Mesendoderm (in vitro differentiated cells): ENCODE data around the gene NEUROD2.

ENCODE experiments used
- DNase-seq: peaks from one replicate; pipeline ENCODE4 v3.0.0; 2013
- H2AK5ac ChIP-seq: 2 replicates; pipeline ENCODE4 v1.6.1; 2013; ENCODE audit warnings: low read length, inconsistent platforms
- H2BK120ac ChIP-seq: 2 replicates; pipeline ENCODE4 v1.6.1; 2013; ENCODE audit warnings: low read depth, mild to moderate bottlenecking, low read length, moderate library complexity, mixed read lengths
- H2BK15ac ChIP-seq: replicated peaks from 2 replicates; pipeline ENCODE4 v1.6.1; 2013; ENCODE audit warnings: low read depth, mild to moderate bottlenecking, moderate library complexity
- H2BK5ac ChIP-seq: 2 replicates; pipeline ENCODE4 v1.6.1; 2013; ENCODE audit warnings: low read length, inconsistent platforms
- H3K18ac ChIP-seq: 2 replicates; pipeline ENCODE4 v1.6.1; 2013; ENCODE audit warnings: mild to moderate bottlenecking, low read length, mixed read lengths
- H3K23ac ChIP-seq: one replicate; pipeline ENCODE4 v1.6.1; 2013; ENCODE audit warnings: low read length
- H3K27ac ChIP-seq: 2 replicates; pipeline ENCODE4 v1.5.1; 2013; ENCODE audit warnings: low read depth, mild to moderate bottlenecking, inconsistent platforms, low read length, moderate library complexity
- H3K27me3 ChIP-seq: 2 replicates; pipeline ENCODE4 v1.6.1; 2013; ENCODE audit warnings: low read length, control low read depth, mild to moderate bottlenecking, inconsistent platforms; ENCODE audit not compliant: insufficient read depth, poor library complexity
- H3K36me3 ChIP-seq: 2 replicates; pipeline ENCODE4 v1.6.1; 2013; ENCODE audit warnings: low read length, inconsistent platforms; ENCODE audit not compliant: control insufficient read depth, insufficient read depth
- H3K4ac ChIP-seq: one replicate; pipeline ENCODE4 v1.6.1; 2013; ENCODE audit warnings: low read depth, mild to moderate bottlenecking, low read length, moderate library complexity
- H3K4me1 ChIP-seq: 2 replicates; pipeline ENCODE4 v1.6.1; 2013; ENCODE audit warnings: low read depth, low read length, inconsistent platforms; ENCODE audit not compliant: control insufficient read depth
- H3K4me2 ChIP-seq: 2 replicates; pipeline ENCODE4 v1.6.1; 2013; ENCODE audit warnings: low read length
- H3K4me3 ChIP-seq: 2 replicates; pipeline ENCODE4 v1.5.1; 2013; ENCODE audit warnings: mild to moderate bottlenecking, low read length
- H3K56ac ChIP-seq: one replicate; pipeline ENCODE4 v1.6.1; 2013; ENCODE audit warnings: low read length
- H3K79me1 ChIP-seq: 2 replicates; pipeline ENCODE4 v1.6.1; 2013; ENCODE audit warnings: low read length, inconsistent platforms
- H3K79me2 ChIP-seq: 2 replicates; pipeline ENCODE4 v1.6.1; 2013; ENCODE audit warnings: mild to moderate bottlenecking, low read length; ENCODE audit not compliant: control insufficient read depth, insufficient read depth
- H3K9ac ChIP-seq: 2 replicates; pipeline ENCODE4 v1.6.1; 2013; ENCODE audit warnings: low read length, inconsistent platforms
- H4K5ac ChIP-seq: one replicate; pipeline ENCODE4 v1.6.1; 2013; ENCODE audit warnings: low read length
- H4K8ac ChIP-seq: one replicate; pipeline ENCODE4 v1.6.1; 2013; ENCODE audit warnings: low read depth, mild to moderate bottlenecking, control low read depth, low read length, moderate library complexity
- WGBS: extraction: QIAGEN DNeasy Blood & Tissue Kit; methylation state at CpG from one replicate; pipeline ENCODE4 v1.1.7; 2013; ENCODE audit warnings: low lambda C conversion rate, missing lambda C conversion rate; ENCODE audit not compliant: insufficient coverage; ENCODE audit errors: extremely low coverage; 5-methylcytosine and 5-hydroxymethylcytosine counted together

NEUROD2 gene

GRCh38 chr17:39642291-39643074 is 34.8 kb upstream of the NEUROD2 start:
- H4K8ac ChIP-seq = no peak overlapping the region
- H3K4ac ChIP-seq = no peak overlapping the region
- H3K27me3 ChIP-seq = no peaks in the 10 kb centered on the region
- no peak overlapping the region for H3K18ac ChIP-seq
- no peak overlapping the region for H2BK5ac ChIP-seq
- no peak overlapping the region for H2AK5ac ChIP-seq
- WGBS = no CpG with 5 or more reads among the region's 9 CpGs
- no peak overlapping the region for H3K4me3 ChIP-seq
- peaks cover 13% of the 10 kb centered on the region for H3K4me1 ChIP-seq
- no peak overlapping the region for H3K56ac ChIP-seq
- no peak overlapping the region for H2BK120ac ChIP-seq
- no peak overlapping the region for H3K27ac ChIP-seq
- no peak for DNase-seq
- no peak overlapping the region for H3K4me2 ChIP-seq
- peaks cover 13% of the 10 kb centered on the region for H3K79me2 ChIP-seq
- no peak overlapping the region for H2BK15ac ChIP-seq
- H3K79me1 ChIP-seq = peaks cover 40% of the 10 kb centered on the region
- no peak overlapping the region for H3K23ac ChIP-seq
- H3K36me3 ChIP-seq = no peaks in the 10 kb centered on the region
- no peak overlapping the region for H4K5ac ChIP-seq
- H3K9ac ChIP-seq = no peak overlapping the region

DNA sequence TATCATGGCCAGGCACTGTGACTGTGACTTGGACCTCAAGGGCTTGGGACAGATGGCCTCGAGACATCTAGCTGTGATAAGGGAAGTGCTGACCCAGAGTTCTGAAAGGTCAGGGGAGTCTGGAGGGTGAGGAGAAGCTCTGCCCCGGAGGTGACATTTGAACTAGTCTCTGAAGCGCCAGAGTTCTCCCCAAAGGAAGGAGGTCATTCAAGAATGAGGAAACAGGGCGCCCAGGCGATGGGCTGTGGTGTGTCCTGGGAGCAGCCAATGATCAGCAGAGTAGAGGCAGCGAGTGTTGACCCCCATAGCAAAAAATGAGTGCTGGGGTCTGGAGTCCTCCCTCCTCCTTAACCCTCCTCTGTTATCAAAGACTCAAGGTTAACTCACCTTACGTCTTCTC is 34.2 kb upstream of the NEUROD2 start:
- Histone ChIP-seq H3K4me2 (no peak overlapping the region), H3K23ac (no peak overlapping the region), H3K79me2 (peaks cover 13% of the 10 kb centered on the region), H2BK15ac (no peak overlapping the region), H3K27me3 (no peaks in the 10 kb centered on the region), H3K4ac (no peak overlapping the region), H3K56ac (no peak overlapping the region), H3K27ac (no peak overlapping the region), H3K9ac (no peak overlapping the region), H3K36me3 (no peaks in the 10 kb centered on the region), H3K79me1 (peaks cover 38% of the 10 kb centered on the region), H2BK5ac (no peak overlapping the region), H2AK5ac (no peak overlapping the region), H3K4me1 (peaks cover 13% of the 10 kb centered on the region), H3K4me3 (no peak overlapping the region), H2BK120ac (no peak overlapping the region), H3K18ac (no peak overlapping the region), H4K8ac (no peak overlapping the region), H4K5ac (no peak overlapping the region)
- no CpG with 5 or more reads among the region's 7 CpGs for WGBS
- no peak for DNase-seq

GRCh38 chr17:39641097-39641496 is 33.4 kb upstream of the NEUROD2 start:
- peaks cover 38% of the 10 kb centered on the region for H3K79me1 ChIP-seq
- H2BK15ac ChIP-seq = no peak overlapping the region
- peaks cover 16% of the 10 kb centered on the region for H3K4me1 ChIP-seq
- H3K4ac ChIP-seq = no peak overlapping the region
- no peaks in the 10 kb centered on the region for H3K36me3 ChIP-seq
- no peak overlapping the region for H2AK5ac ChIP-seq
- no peaks in the 10 kb centered on the region for H3K27me3 ChIP-seq
- no peak overlapping the region for H3K18ac ChIP-seq
- no peak for DNase-seq
- H2BK120ac ChIP-seq = no peak overlapping the region
- H3K4me2 ChIP-seq = no peak overlapping the region
- no CpG with 5 or more reads among the region's 4 CpGs for WGBS
- H3K9ac ChIP-seq = no peak overlapping the region
- no peak overlapping the region for H3K56ac ChIP-seq
- H4K5ac ChIP-seq = no peak overlapping the region
- no peak overlapping the region for H4K8ac ChIP-seq
- H2BK5ac ChIP-seq = no peak overlapping the region
- no peak overlapping the region for H3K4me3 ChIP-seq
- H3K27ac ChIP-seq = no peak overlapping the region
- no peak overlapping the region for H3K23ac ChIP-seq
- peaks cover 13% of the 10 kb centered on the region for H3K79me2 ChIP-seq

- Histone ChIP-seq H3K4ac (no peak overlapping the region), H3K79me1 (peaks cover 38% of the 10 kb centered on the region), H4K5ac (no peak overlapping the region), H2BK120ac (no peak overlapping the region), H3K18ac (no peak overlapping the region), H3K4me2 (no peak overlapping the region), H4K8ac (no peak overlapping the region), H3K27ac (no peak overlapping the region), H3K27me3 (no peaks in the 10 kb centered on the region), H2BK5ac (no peak overlapping the region), H3K4me1 (peaks cover 16% of the 10 kb centered on the region), H3K9ac (no peak overlapping the region), H3K56ac (no peak overlapping the region), H3K4me3 (no peak overlapping the region), H3K23ac (no peak overlapping the region), H3K79me2 (peaks cover 13% of the 10 kb centered on the region), H2BK15ac (no peak overlapping the region), H3K36me3 (no peaks in the 10 kb centered on the region), H2AK5ac (no peak overlapping the region)
- no peak for DNase-seq
- WGBS = no CpG with 5 or more reads among the region's 4 CpGs
Observed at GRCh38 chr17:39640591-39641031, 32.9 kb upstream of the NEUROD2 start.

DNA sequence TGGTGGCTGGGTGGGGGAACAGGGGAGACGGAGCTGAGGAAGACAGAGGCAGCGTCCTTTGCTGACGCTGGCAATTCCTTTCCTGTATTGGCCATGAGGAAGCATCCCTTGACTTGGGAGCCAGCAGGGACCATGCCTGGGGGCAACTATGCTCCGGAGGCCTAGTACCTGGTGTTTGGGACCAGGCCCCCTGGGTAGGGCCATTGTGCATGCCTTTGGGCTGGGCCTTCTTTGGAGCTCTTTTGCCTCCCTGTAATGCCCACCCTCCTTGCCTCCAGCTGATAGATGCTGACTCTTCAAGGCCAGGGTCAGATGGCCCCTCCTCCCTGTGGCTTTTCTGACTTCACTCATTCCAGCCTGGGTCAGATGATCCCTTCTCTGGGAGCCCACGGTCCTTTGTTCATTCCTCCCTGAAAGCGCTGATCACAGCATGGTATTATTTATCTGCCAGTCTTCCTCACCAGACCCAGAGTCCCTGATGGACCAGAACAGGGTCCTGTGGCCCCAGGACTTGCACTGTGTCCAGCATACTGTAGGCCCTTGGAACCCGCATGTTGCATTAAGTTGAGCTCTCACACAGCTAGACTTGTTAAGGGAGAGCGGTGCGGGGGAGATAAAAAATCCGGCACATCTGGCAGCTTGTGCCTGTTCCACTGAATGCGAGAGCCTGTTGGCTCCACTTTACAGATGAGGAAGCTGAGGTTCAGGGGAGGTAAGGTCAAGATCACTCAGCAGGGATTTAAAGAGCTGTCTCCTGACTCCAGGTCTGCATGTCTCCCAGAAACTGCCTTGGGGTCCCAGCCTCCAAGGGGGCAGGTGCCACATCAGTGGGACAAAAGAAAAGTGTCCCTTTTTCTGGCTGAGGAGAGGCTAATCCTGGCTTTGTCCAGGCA is 32.1 kb upstream of the NEUROD2 start:
- Histone ChIP-seq H4K5ac (no peak overlapping the region), H4K8ac (no peak overlapping the region), H3K79me2 (peaks cover 13% of the 10 kb centered on the region), H3K18ac (no peak overlapping the region), H2BK15ac (no peak overlapping the region), H3K36me3 (no peaks in the 10 kb centered on the region), H3K4ac (no peak overlapping the region), H2BK120ac (no peak overlapping the region), H3K9ac (no peak overlapping the region), H2AK5ac (no peak overlapping the region), H3K23ac (no peak overlapping the region), H3K79me1 (peaks cover 38% of the 10 kb centered on the region), H3K27me3 (no peaks in the 10 kb centered on the region), H3K4me2 (no peak overlapping the region), H3K56ac (no peak overlapping the region), H3K27ac (no peak overlapping the region), H3K4me1 (peaks cover 16% of the 10 kb centered on the region), H2BK5ac (no peak overlapping the region), H3K4me3 (no peak overlapping the region)
- DNase-seq = no peak
- no CpG with 5 or more reads among the region's 11 CpGs for WGBS
